Body of pancreas (tissue), 4 donors: Measurements from ENCODE around the gene WNK2.

ENCODE experiments used
- POLR2A ChIP-seq, 3 donors: fragments of 450-650 bp; IDR thresholded peaks; one replicate each; pipeline ENCODE4 v1.6.1; 2016; ENCODE audit warnings: antibody characterized with exemption in 3 of 3, mild to moderate bottlenecking in 2 of 3
- TF ChIP-seq, protein P1 (sequence below), 7 experiments: fragments of 450-650 bp in 4 of 7; fragments of 200-600 bp in 3 of 7; sonication (generic) in 3 of 7; IDR thresholded peaks; one replicate each; pipeline ENCODE4 v1.5.1; 2016 to 2019; ENCODE audit warnings: antibody characterized with exemption in 7 of 7

DNA sequence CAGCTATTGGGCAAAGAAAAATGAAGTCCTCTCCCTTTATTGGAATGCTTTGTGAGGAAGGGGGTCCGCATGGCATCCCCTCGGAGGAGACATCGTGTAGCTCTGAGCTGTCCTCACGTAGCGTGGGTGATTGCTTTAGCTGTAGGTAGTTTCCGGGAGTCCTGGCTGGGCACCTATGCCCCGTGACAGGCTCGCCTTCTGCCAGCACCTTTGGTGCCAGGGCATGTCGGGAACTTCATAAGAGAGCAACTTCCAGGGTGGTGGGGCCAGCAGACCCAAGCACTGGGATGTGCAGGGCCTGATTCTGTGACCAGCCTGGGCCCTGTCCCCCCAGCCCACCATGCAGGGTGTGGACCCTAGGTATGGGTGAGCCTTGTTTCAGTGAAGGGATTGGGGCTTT is 64.0 kb downstream of the WNK2 start:
- TF ChIP-seq, protein P1, sequence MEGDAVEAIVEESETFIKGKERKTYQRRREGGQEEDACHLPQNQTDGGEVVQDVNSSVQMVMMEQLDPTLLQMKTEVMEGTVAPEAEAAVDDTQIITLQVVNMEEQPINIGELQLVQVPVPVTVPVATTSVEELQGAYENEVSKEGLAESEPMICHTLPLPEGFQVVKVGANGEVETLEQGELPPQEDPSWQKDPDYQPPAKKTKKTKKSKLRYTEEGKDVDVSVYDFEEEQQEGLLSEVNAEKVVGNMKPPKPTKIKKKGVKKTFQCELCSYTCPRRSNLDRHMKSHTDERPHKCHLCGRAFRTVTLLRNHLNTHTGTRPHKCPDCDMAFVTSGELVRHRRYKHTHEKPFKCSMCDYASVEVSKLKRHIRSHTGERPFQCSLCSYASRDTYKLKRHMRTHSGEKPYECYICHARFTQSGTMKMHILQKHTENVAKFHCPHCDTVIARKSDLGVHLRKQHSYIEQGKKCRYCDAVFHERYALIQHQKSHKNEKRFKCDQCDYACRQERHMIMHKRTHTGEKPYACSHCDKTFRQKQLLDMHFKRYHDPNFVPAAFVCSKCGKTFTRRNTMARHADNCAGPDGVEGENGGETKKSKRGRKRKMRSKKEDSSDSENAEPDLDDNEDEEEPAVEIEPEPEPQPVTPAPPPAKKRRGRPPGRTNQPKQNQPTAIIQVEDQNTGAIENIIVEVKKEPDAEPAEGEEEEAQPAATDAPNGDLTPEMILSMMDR (IDR thresholded peaks at IDR 0.05) = no peak
- TF ChIP-seq POLR2A (IDR thresholded peaks at IDR 0.05) = no peak
